Lower lobe of right lung (tissue), 2 donors: ENCODE data around the gene TTC32. TPM values are rescaled to one million over a fixed set of nuclear protein-coding genes. Genes with fewer than 3 reads are reported as not detected.
"Not testable (repeated sequence)": the region's sequence is repeated elsewhere in the genome, so short reads cannot be mapped to it uniquely, and the experiment has no call there.

Experiments
- ATAC-seq, 2 donors: fragments of 200-7000 bp; cut with Tn5 transposase; one replicate each; pipeline ENCODE4 v1.9.1; 2020 to 2022; ENCODE audit warnings: mild to moderate bottlenecking in 2 of 2, moderate library complexity in 2 of 2
- DNase-seq: peaks from one replicate; pipeline ENCODE4 v3.0.0-alpha.2; 2020
- H3K27ac ChIP-seq: fragments of 200-600 bp; one replicate; pipeline ENCODE4 v1.8.0; 2022
- H3K27me3 ChIP-seq: fragments of 200-600 bp; one replicate; pipeline ENCODE4 v1.8.0; 2022; ENCODE audit warnings: low read depth
- H3K36me3 ChIP-seq: fragments of 200-600 bp; one replicate; pipeline ENCODE4 v1.8.0; 2022; ENCODE audit warnings: mild to moderate bottlenecking
- H3K4me1 ChIP-seq: fragments of 200-600 bp; one replicate; pipeline ENCODE4 v1.8.0; 2022
- H3K4me3 ChIP-seq: fragments of 200-600 bp; one replicate; pipeline ENCODE4 v1.8.0; 2022; ENCODE audit warnings: mild to moderate bottlenecking
- H3K9me3 ChIP-seq: fragments of 200-600 bp; one replicate; pipeline ENCODE4 v1.8.0; 2022
- CTCF ChIP-seq: fragments of 200-600 bp; IDR thresholded peaks from one replicate; pipeline ENCODE4 v1.8.0; 2022; ENCODE audit warnings: antibody characterized with exemption, mild to moderate bottlenecking
- intact Hi-C: fragments of 100-400 bp; cut with DNase I; formaldehyde crosslinking; loops from one replicate; pipeline ENCODE4 v1.11.0; 2022
- total RNA-seq: library from RNA; stranded (reverse); fragmentation: NEBNext Ultra II Directional; extraction: Animal tissue kit (Norgen Biotek cat#: 25700); gene quantifications from one replicate; pipeline ENCODE4 v1.2.1, GENCODE V29; 2021
- donor health status: DM: no; HTN: yes; CAD: no; lungs with severe emphysema.

TTC32 gene
- total RNA-seq, 1 donor from 2014 or later, result 10.3 TPM

GRCh38 chr2:19881908-19882265 lies 19.9 kb downstream of the TTC32 start:
- no peak for TF ChIP-seq CTCF
- no peaks in the 10 kb centered on the region for H3K4me1 ChIP-seq
- DNase-seq (no peak), ATAC-seq (no peak)
- H3K36me3 ChIP-seq, result no peaks in the 10 kb centered on the region
- no peaks in the 10 kb centered on the region for H3K27me3 ChIP-seq
- H3K4me3 ChIP-seq, result no peak overlapping the region
- intact Hi-C loops, result no loop called here
- no peaks in the 10 kb centered on the region for H3K9me3 ChIP-seq
- no peak overlapping the region for H3K27ac ChIP-seq

- no peak for DNase-seq
- ATAC-seq, result no peak
- TF ChIP-seq CTCF, result no peak
- Histone ChIP-seq H3K27me3 (no peaks in the 10 kb centered on the region), H3K36me3 (no peaks in the 10 kb centered on the region), H3K9me3 (no peaks in the 10 kb centered on the region), H3K27ac (no peak overlapping the region), H3K4me1 (no peaks in the 10 kb centered on the region), H3K4me3 (no peak overlapping the region)
- intact Hi-C loops, result no loop called here
These were observed 20.4 kb downstream of the TTC32 start for GRCh38 chr2:19881221-19881907.

GRCh38 chr2:19880191-19880590 lies 21.6 kb downstream of the TTC32 start:
- H3K9me3 ChIP-seq, H3K27ac ChIP-seq, H3K4me3 ChIP-seq, H3K36me3 ChIP-seq, H3K27me3 ChIP-seq, H3K4me1 ChIP-seq, DNase-seq, ATAC-seq, intact Hi-C loops: not testable (repeated sequence)

- ATAC-seq, result no peak
- intact Hi-C loops, result no loop called here
- Histone ChIP-seq H3K27ac (no peak overlapping the region), H3K27me3 (no peaks in the 10 kb centered on the region), H3K4me3 (no peak overlapping the region), H3K36me3 (no peaks in the 10 kb centered on the region), H3K4me1 (no peaks in the 10 kb centered on the region), H3K9me3 (no peaks in the 10 kb centered on the region)
- no peak for DNase-seq
- no peak for TF ChIP-seq CTCF
These were observed 22.7 kb downstream of the TTC32 start for GRCh38 chr2:19879120-19879519.

- no peaks in the 10 kb centered on the region for H3K36me3 ChIP-seq
- no peaks in the 10 kb centered on the region for H3K4me1 ChIP-seq
- no peak for TF ChIP-seq CTCF
- intact Hi-C loops, result no loop called here
- no peaks in the 10 kb centered on the region for H3K27me3 ChIP-seq
- no peak overlapping the region for H3K4me3 ChIP-seq
- H3K9me3 ChIP-seq, result no peaks in the 10 kb centered on the region
- H3K27ac ChIP-seq, result no peak overlapping the region
- ATAC-seq (no peak), DNase-seq (no peak)
These were observed 23.3 kb downstream of the TTC32 start for GRCh38 chr2:19878268-19879046.

GRCh38 chr2:19876751-19877150 lies 25.0 kb downstream of the TTC32 start:
- no peak for ATAC-seq
- H3K27me3 ChIP-seq, result no peaks in the 10 kb centered on the region
- H3K27ac ChIP-seq, result no peak overlapping the region
- no peak for TF ChIP-seq CTCF
- H3K36me3 ChIP-seq, result no peaks in the 10 kb centered on the region
- no peak overlapping the region for H3K4me3 ChIP-seq
- intact Hi-C loops, result no loop called here
- H3K4me1 ChIP-seq, result no peaks in the 10 kb centered on the region
- DNase-seq, result no peak
- no peaks in the 10 kb centered on the region for H3K9me3 ChIP-seq
